Neural cell (in vitro differentiated cells): ENCODE data around the gene GALR2. TPM values are rescaled to one million over a fixed set of nuclear protein-coding genes. Genes with fewer than 3 reads are reported as not detected.

Source experiments
- H2AFZ ChIP-seq: fragments of 200-600, 300-800 bp; sonication (generic), shearing (Covaris generic); 2 replicates; pipeline ENCODE4 v1.6.0; 2014; ENCODE audit warnings: low read depth, mild to moderate bottlenecking, antibody characterized with exemption, low read length, moderate library complexity
- H3F3A ChIP-seq: fragments of 200-600 bp; shearing (Covaris generic); 2 replicates; pipeline ENCODE4 v1.6.1; 2016; ENCODE audit warnings: mild to moderate bottlenecking, moderate library complexity, mixed read lengths, antibody characterized with exemption, low read length; ENCODE audit not compliant: insufficient read depth, poor library complexity, severe bottlenecking
- H3K27ac ChIP-seq: fragments of 200-600, 300-800 bp; sonication (generic), shearing (Covaris generic); 2 replicates; pipeline ENCODE4 v1.5.1; 2014; ENCODE audit warnings: mild to moderate bottlenecking, low read length, moderate library complexity
- H3K27me3 ChIP-seq: fragments of 300-800, 200-600 bp; sonication (generic), shearing (Covaris generic); 2 replicates; pipeline ENCODE4 v1.6.0; 2014; ENCODE audit warnings: mild to moderate bottlenecking, low read depth, low read length, moderate library complexity; ENCODE audit not compliant: insufficient read depth
- H3K36me3 ChIP-seq: fragments of 300-800, 200-600 bp; sonication (generic), shearing (Covaris generic); 2 replicates; pipeline ENCODE4 v1.5.1; 2014; ENCODE audit warnings: mild to moderate bottlenecking, antibody characterized with exemption, low read length, moderate library complexity; ENCODE audit not compliant: insufficient read depth
- H3K4me2 ChIP-seq: fragments of 300-800, 200-600 bp; sonication (generic), shearing (Covaris generic); 2 replicates; pipeline ENCODE4 v1.6.0; 2014; ENCODE audit warnings: mild to moderate bottlenecking, low read length
- H3K4me3 ChIP-seq: fragments of 300-800, 200-600 bp; sonication (generic), shearing (Covaris generic); 2 replicates; pipeline ENCODE4 v1.5.1; 2014; ENCODE audit warnings: mild to moderate bottlenecking, low read length, moderate library complexity
- H3K79me2 ChIP-seq: fragments of 200-600 bp; shearing (Covaris generic); replicated peaks from 2 replicates; pipeline ENCODE4 v1.6.0; 2014; ENCODE audit warnings: mild to moderate bottlenecking, low read length, moderate library complexity; ENCODE audit not compliant: insufficient read depth
- H3K9ac ChIP-seq: fragments of 300-800, 200-600 bp; sonication (generic), shearing (Covaris generic); 2 replicates; pipeline ENCODE4 v1.6.1; 2016; ENCODE audit warnings: mild to moderate bottlenecking, low read length, mixed read lengths
- H3K9me2 ChIP-seq: fragments of 200-600 bp; shearing (Covaris generic); 2 replicates; pipeline ENCODE4 v1.6.1; 2016; ENCODE audit warnings: mild to moderate bottlenecking, low read length, mixed read lengths; ENCODE audit not compliant: insufficient read depth
- H3K9me3 ChIP-seq: fragments of 200-600, 300-800 bp; sonication (generic), shearing (Covaris generic); 2 replicates; pipeline ENCODE4 v1.6.1; 2016; ENCODE audit warnings: mild to moderate bottlenecking, mixed run types, low read length, moderate library complexity, mixed read lengths
- H4K20me1 ChIP-seq: fragments of 200-600 bp; shearing (Covaris generic); 2 replicates; pipeline ENCODE4 v1.6.1; 2016; ENCODE audit warnings: mild to moderate bottlenecking, mixed run types; ENCODE audit not compliant: insufficient read depth
- EP300 ChIP-seq: fragments of 450-650 bp; conservative IDR thresholded peaks from 2 replicates; pipeline ENCODE4 v1.6.1; 2014; ENCODE audit warnings: antibody characterized with exemption, mild to moderate bottlenecking, moderate library complexity; ENCODE audit not compliant: poor library complexity, severe bottlenecking
- EZH2 ChIP-seq: fragments of 200-600, 300-800 bp; shearing (Covaris generic), sonication (generic); IDR thresholded peaks from 2 replicates; pipeline ENCODE4 v1.6.1; 2014; ENCODE audit warnings: antibody characterized with exemption, low read length, borderline replicate concordance, mild to moderate bottlenecking; ENCODE audit not compliant: insufficient read depth, poor library complexity, severe bottlenecking
- MXI1 ChIP-seq: fragments of 450-650 bp; conservative IDR thresholded peaks from 2 replicates; pipeline ENCODE4 v1.6.1; 2014; ENCODE audit warnings: antibody characterized with exemption, mild to moderate bottlenecking; ENCODE audit not compliant: poor library complexity, severe bottlenecking
- POLR2AphosphoS5 ChIP-seq: IDR thresholded peaks from 2 replicates; pipeline ENCODE4 v1.6.1; 2012
- RAD21 ChIP-seq: fragments of 450-650 bp; conservative IDR thresholded peaks from 2 replicates; pipeline ENCODE4 v1.6.1; 2014; ENCODE audit warnings: antibody characterized with exemption, mild to moderate bottlenecking, moderate library complexity
- SMC3 ChIP-seq: fragments of 450-650 bp; conservative IDR thresholded peaks from 2 replicates; pipeline ENCODE4 v1.6.1; 2014; ENCODE audit warnings: antibody characterized with exemption, mild to moderate bottlenecking, moderate library complexity; ENCODE audit not compliant: poor library complexity
- TAF1 ChIP-seq: IDR thresholded peaks from 2 replicates; pipeline ENCODE4 v1.6.1; 2012; ENCODE audit warnings: low read depth
- polyA plus RNA-seq: library from polyadenylated mRNA; depleted of rRNA; stranded (reverse); fragments of >200 nt; gene quantifications from 2 replicates; pipeline ENCODE4 v1.2.3, GENCODE V29; 2014
- TF ChIP-seq, protein P1 (sequence below): fragments of 450-650 bp; IDR thresholded peaks from 2 replicates; pipeline ENCODE4 v1.5.1; 2014; ENCODE audit warnings: antibody characterized with exemption, mild to moderate bottlenecking, moderate library complexity; ENCODE audit not compliant: poor library complexity, severe bottlenecking
- TF ChIP-seq, protein P2 (sequence below): IDR thresholded peaks from 2 replicates; pipeline ENCODE4 v1.6.1; 2012; ENCODE audit warnings: borderline replicate concordance

Gene GALR2
- polyA plus RNA-seq, 1 donor from 2014 or later: not detected

DNA sequence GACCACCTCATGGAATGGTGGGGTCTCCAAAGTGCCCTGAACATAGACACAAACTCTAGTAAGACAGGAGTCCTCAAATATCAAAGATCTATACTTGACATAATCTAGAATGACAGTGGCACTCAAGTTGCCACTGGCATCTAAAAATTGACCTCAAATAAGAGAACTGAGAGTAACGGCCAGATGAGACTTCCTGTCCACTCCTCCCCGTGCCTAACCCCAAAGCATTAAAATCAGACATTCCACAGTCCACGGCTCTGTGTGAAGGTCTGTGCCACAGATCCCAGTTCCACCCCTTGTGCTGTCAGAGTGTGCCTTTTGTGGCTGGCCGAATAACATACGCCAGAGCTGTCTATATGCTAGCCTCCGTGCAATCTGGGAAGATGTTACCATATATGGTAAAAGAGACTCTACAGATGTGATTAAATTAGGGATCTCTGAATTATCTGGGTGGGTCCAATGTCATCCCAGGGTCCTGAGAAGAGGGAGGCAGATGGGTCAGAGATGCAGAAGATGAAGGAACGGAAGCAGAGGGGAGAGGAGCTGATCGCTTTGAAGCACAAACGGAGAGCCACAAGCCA is 26.5 kb upstream of the GALR2 start:
- Histone ChIP-seq H3K27me3 (no peaks in the 10 kb centered on the region), H3K79me2 (no peaks in the 10 kb centered on the region), H3K4me2 (no peak overlapping the region), H3F3A (no peaks in the 10 kb centered on the region), H3K9me3 (no peaks in the 10 kb centered on the region), H4K20me1 (no peaks in the 10 kb centered on the region), H3K4me3 (no peak overlapping the region), H3K9me2 (no peaks in the 10 kb centered on the region), H3K36me3 (no peaks in the 10 kb centered on the region), H3K9ac (no peak overlapping the region), H2AFZ (no peak overlapping the region), H3K27ac (no peak overlapping the region)
- TF ChIP-seq EP300 (no peak), MXI1 (no peak), TAF1 (no peak)
- TF ChIP-seq, protein P1, sequence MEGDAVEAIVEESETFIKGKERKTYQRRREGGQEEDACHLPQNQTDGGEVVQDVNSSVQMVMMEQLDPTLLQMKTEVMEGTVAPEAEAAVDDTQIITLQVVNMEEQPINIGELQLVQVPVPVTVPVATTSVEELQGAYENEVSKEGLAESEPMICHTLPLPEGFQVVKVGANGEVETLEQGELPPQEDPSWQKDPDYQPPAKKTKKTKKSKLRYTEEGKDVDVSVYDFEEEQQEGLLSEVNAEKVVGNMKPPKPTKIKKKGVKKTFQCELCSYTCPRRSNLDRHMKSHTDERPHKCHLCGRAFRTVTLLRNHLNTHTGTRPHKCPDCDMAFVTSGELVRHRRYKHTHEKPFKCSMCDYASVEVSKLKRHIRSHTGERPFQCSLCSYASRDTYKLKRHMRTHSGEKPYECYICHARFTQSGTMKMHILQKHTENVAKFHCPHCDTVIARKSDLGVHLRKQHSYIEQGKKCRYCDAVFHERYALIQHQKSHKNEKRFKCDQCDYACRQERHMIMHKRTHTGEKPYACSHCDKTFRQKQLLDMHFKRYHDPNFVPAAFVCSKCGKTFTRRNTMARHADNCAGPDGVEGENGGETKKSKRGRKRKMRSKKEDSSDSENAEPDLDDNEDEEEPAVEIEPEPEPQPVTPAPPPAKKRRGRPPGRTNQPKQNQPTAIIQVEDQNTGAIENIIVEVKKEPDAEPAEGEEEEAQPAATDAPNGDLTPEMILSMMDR: no peak

DNA sequence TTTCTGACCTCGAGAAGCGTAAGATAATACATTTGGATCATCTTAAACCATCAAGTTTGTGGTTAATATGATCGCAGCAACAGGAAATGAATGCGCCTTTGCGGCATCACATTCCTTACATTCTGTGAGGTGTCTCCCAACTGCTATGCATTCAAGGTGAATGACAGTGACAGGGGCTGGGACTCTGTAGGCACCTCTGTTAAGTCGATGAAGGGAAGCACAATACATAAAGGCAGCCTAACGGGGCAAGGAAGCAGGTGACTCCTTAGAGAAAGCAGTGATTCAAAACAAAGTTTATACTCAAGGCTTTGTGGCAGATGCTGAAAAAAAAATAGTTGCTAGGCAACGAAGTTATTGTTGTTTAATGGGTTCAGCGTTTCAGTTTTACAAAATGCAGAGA is 25.9 kb upstream of the GALR2 start:
- Histone ChIP-seq H3K4me3 (no peak overlapping the region), H3F3A (no peaks in the 10 kb centered on the region), H3K27me3 (no peaks in the 10 kb centered on the region), H3K79me2 (no peaks in the 10 kb centered on the region), H4K20me1 (no peaks in the 10 kb centered on the region), H3K9me2 (no peaks in the 10 kb centered on the region), H2AFZ (no peak overlapping the region), H3K9me3 (no peaks in the 10 kb centered on the region), H3K9ac (no peak overlapping the region), H3K4me2 (no peak overlapping the region), H3K36me3 (no peaks in the 10 kb centered on the region), H3K27ac (no peak overlapping the region)
- TF ChIP-seq, protein P1: no peak
- no peak for TF ChIP-seq SMC3
- no peak for TF ChIP-seq MXI1
- TF ChIP-seq EP300: no peak
- TF ChIP-seq TAF1: no peak
- TF ChIP-seq EZH2: no peak
- no peak for TF ChIP-seq POLR2AphosphoS5
- TF ChIP-seq RAD21: no peak
- TF ChIP-seq, protein P2, sequence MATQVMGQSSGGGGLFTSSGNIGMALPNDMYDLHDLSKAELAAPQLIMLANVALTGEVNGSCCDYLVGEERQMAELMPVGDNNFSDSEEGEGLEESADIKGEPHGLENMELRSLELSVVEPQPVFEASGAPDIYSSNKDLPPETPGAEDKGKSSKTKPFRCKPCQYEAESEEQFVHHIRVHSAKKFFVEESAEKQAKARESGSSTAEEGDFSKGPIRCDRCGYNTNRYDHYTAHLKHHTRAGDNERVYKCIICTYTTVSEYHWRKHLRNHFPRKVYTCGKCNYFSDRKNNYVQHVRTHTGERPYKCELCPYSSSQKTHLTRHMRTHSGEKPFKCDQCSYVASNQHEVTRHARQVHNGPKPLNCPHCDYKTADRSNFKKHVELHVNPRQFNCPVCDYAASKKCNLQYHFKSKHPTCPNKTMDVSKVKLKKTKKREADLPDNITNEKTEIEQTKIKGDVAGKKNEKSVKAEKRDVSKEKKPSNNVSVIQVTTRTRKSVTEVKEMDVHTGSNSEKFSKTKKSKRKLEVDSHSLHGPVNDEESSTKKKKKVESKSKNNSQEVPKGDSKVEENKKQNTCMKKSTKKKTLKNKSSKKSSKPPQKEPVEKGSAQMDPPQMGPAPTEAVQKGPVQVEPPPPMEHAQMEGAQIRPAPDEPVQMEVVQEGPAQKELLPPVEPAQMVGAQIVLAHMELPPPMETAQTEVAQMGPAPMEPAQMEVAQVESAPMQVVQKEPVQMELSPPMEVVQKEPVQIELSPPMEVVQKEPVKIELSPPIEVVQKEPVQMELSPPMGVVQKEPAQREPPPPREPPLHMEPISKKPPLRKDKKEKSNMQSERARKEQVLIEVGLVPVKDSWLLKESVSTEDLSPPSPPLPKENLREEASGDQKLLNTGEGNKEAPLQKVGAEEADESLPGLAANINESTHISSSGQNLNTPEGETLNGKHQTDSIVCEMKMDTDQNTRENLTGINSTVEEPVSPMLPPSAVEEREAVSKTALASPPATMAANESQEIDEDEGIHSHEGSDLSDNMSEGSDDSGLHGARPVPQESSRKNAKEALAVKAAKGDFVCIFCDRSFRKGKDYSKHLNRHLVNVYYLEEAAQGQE: no peak
